Measurements from ENCODE around the gene SLC44A1. TPM values are rescaled to one million over a fixed set of nuclear protein-coding genes. Genes with fewer than 3 reads are reported as not detected.

Gene SLC44A1
- total RNA-seq, 1 donor from 2014 or later: 13.9 TPM

DNA sequence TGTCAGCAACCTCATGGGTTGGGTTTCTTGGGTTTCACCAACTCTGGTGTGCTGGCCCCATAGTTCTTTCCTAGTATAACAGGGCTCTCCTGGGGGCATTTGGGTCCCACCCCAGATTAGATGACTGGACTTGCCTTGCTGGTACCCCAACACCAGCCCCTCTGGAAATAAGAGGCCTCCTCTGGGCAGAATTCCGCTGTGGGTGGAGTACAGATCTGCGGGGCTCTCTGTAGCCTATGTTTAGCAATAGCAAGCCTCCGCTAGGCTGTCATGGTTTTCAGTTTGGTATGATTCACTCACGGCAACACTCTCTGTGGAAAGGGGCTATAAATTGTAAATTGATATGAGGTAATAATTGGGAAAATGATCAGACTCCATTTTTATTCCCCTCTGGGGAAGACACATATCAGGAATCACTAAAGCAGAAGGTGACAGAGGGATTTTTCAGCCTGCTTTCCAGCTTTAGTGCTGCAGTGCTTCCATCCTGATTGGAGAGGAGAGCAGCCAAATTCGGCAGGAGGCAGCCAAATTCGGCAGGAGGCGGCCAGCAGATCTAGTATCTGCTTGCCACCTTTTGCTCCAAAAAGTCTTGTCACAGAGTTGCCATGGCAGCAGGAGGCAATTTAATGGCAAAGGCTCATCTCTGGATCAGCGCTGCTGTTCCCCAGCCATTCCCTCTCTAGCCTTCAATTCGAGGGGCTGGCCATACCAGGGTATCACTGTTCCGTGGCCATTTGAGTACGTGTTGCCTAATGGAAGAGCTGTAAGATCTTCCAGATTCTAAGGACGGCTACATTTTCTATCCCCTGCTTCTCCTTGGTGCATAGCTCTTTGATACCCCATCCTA is 84.6 kb downstream of the SLC44A1 start:
- H3K9me3 Mint-ChIP-seq: no peaks in the 10 kb centered on the region
- TF ChIP-seq, protein P1, sequence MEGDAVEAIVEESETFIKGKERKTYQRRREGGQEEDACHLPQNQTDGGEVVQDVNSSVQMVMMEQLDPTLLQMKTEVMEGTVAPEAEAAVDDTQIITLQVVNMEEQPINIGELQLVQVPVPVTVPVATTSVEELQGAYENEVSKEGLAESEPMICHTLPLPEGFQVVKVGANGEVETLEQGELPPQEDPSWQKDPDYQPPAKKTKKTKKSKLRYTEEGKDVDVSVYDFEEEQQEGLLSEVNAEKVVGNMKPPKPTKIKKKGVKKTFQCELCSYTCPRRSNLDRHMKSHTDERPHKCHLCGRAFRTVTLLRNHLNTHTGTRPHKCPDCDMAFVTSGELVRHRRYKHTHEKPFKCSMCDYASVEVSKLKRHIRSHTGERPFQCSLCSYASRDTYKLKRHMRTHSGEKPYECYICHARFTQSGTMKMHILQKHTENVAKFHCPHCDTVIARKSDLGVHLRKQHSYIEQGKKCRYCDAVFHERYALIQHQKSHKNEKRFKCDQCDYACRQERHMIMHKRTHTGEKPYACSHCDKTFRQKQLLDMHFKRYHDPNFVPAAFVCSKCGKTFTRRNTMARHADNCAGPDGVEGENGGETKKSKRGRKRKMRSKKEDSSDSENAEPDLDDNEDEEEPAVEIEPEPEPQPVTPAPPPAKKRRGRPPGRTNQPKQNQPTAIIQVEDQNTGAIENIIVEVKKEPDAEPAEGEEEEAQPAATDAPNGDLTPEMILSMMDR (conservative IDR thresholded peaks at IDR 0.05): no peak
- no peaks in the 10 kb centered on the region for H3K36me3 Mint-ChIP-seq (ENCODE audit: low read depth)
- DNase-seq (ENCODE audit: low read depth, low spot score): no peak
- no peak overlapping the region for H3K27ac Mint-ChIP-seq (ENCODE audit: unreplicated experiment)
- H3K4me1 Mint-ChIP-seq: peaks cover 9% of the 10 kb centered on the region
- no peak overlapping the region for H3K4me3 Mint-ChIP-seq
- H3K27me3 Mint-ChIP-seq (ENCODE audit: low read depth): no peaks in the 10 kb centered on the region

DNA sequence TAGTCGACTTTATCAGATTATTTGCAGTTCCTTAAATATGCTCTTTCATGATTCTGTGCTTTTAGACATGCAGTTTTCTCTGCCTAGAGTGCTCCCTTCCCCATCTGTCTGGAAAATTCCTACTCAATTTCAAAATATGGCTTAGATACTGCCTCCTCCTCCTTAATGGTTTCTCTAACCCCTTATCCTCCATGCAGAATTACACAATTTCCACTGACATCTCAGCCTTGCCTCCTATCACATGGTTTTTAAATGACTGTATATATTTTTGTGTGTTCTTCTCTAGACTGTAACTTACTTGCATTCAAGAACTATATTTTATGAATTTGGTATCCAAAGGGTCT is 85.2 kb downstream of the SLC44A1 start:
- Mint-ChIP-seq H3K9me3 (no peaks in the 10 kb centered on the region), H3K27ac (ENCODE audit: unreplicated experiment) (no peak overlapping the region), H3K4me1 (peaks cover 12% of the 10 kb centered on the region), H3K4me3 (no peak overlapping the region), H3K27me3 (ENCODE audit: low read depth) (no peaks in the 10 kb centered on the region), H3K36me3 (ENCODE audit: low read depth) (no peaks in the 10 kb centered on the region)
- no peak for DNase-seq (ENCODE audit: low read depth, low spot score)
- TF ChIP-seq, protein P1 (conservative IDR thresholded peaks at IDR 0.05): no peak

DNA sequence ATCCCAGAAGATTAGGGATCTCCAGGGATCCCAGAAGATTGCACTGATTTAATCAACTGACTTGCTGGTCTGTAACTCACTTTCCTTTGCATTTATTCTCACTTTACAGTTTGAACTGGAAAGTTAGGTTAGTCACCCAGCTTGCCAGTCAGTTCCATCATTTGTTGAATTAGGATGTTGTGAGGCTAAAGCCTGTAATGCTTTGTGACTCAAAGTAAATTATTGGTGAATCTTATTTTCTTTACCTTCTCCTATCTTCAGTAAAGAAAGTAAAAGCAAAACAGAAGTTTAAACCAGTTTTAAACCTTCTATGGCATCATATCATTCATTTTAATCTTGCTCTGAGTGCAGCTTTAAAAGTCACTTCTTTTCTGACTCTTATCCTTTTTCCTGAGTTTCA is 85.8 kb downstream of the SLC44A1 start:
- Mint-ChIP-seq H3K9me3 (no peaks in the 10 kb centered on the region), H3K27me3 (ENCODE audit: low read depth) (no peaks in the 10 kb centered on the region), H3K4me3 (no peak overlapping the region), H3K36me3 (ENCODE audit: low read depth) (no peaks in the 10 kb centered on the region), H3K27ac (ENCODE audit: unreplicated experiment) (no peak overlapping the region), H3K4me1 (peaks cover 12% of the 10 kb centered on the region)
- DNase-seq (ENCODE audit: low read depth, low spot score): no peak
- TF ChIP-seq, protein P1 (conservative IDR thresholded peaks at IDR 0.05): no peak

DNA sequence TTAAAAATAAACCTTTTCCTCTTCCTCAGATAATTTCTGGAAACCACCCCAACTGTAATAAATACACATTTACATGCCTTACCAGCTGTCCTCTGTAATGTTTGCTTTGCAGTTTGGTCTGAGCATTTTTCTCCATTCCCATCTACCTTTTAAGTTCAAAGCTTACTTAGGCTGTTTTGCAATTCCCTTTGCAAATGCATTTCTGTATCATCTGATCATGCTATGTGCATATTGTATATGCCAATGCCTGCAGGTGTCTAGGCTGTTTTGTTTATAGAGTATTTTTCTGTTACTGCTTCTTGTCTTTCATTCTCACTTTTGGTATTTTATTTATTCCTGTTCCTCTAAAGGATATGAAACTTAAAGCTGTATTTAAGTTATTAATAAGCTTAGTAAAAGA is 86.3 kb downstream of the SLC44A1 start:
- no peak overlapping the region for H3K27ac Mint-ChIP-seq (ENCODE audit: unreplicated experiment)
- H3K36me3 Mint-ChIP-seq (ENCODE audit: low read depth): no peaks in the 10 kb centered on the region
- peaks cover 12% of the 10 kb centered on the region for H3K4me1 Mint-ChIP-seq
- no peak for DNase-seq (ENCODE audit: low read depth, low spot score)
- H3K4me3 Mint-ChIP-seq: no peak overlapping the region
- no peaks in the 10 kb centered on the region for H3K9me3 Mint-ChIP-seq
- TF ChIP-seq, protein P1 (conservative IDR thresholded peaks at IDR 0.05): no peak
- H3K27me3 Mint-ChIP-seq (ENCODE audit: low read depth): no peaks in the 10 kb centered on the region

DNA sequence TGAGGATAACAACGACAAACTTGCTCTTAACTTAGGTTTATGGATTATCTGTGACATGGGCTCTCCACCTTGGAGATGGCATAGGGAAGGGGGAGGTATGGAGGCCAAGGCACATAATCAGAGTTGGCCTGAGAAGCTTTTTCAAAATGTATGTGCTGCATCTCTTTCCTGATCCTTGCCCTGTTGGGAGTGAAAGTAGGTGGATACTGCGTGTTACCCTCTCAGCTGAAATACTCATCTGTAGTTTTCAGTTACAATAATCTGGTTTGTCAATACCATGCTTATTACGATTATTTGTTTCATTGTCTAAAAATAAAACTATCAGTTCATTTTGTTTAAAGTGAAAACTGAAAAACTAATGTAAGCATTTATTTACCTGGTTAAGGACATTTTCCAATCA is 86.7 kb downstream of the SLC44A1 start:
- H3K4me1 Mint-ChIP-seq: peaks cover 12% of the 10 kb centered on the region
- no peaks in the 10 kb centered on the region for H3K27me3 Mint-ChIP-seq (ENCODE audit: low read depth)
- DNase-seq (ENCODE audit: low read depth, low spot score): no peak
- no peaks in the 10 kb centered on the region for H3K9me3 Mint-ChIP-seq
- H3K36me3 Mint-ChIP-seq (ENCODE audit: low read depth): no peaks in the 10 kb centered on the region
- no peak overlapping the region for H3K27ac Mint-ChIP-seq (ENCODE audit: unreplicated experiment)
- H3K4me3 Mint-ChIP-seq: no peak overlapping the region
- TF ChIP-seq, protein P1 (conservative IDR thresholded peaks at IDR 0.05): no peak
